ENCODE results near the gene C6orf89. TPM values are rescaled to one million over a fixed set of nuclear protein-coding genes. Genes with fewer than 3 reads are reported as not detected.

The C6orf89 gene
- total and polyA plus RNA-seq, 2 of the 13 experiments (the other 11 are each of a cell fraction or from before 2014, with no cell fraction given), result 22.1 to 32.2 TPM

DNA sequence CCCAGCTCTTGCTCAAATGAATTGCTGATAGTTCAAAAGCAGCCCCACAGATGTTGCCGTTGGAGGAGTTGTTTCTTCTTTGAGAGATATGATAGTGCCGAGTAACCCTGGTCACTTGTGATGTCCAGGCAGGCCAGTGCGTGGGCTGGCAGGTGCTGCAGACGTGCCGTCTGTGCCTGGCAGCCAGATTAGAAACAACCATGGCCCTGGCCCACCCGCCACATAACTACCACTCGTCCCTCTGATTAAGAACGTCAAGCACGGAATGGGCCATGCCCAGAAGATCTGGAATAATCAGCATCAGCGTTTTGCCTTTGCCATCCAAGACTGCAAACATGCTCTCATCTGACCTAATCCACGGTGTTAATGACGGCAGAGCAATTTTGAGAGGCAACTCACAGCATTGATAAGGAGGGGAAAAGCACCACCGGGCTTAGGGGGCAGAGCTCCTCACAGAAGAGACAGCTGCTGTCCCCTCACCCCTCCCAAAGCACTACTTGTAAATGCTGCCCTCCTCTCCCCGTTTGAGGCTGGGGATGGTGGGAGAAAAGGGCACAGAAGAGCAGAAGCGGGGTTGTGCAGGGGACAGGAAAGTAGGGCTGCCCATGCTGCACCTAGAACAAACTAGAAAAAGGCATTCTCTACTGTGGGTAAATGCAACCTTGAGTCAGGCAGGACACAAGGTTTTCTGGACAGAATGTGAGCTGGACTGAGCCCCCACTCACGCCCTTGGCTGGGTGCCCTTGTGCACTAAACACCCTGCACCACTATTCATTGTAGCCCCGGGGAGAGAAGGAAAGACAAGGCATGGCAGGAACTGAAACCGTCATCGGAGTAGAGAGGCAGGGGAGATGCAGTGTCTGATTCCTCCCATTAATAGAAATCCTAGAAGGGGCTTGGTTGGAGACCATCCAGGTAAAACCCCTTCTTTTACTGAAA lies 41.3 kb upstream of the C6orf89 start:
- in situ Hi-C loops (cut with HindIII; ENCODE audit: extremely low pct_ligation_motif_present, low pct_unique_long_range_greater_than_20kb) (no loop called here), intact Hi-C loops (cut with micrococcal nuclease; ENCODE audit: unreplicated experiment) (no loop called here)
- Histone ChIP-seq H4K20me1 (ENCODE audit: insufficient read depth, low read length) (no peaks in the 10 kb centered on the region), H3K9ac (ENCODE audit: insufficient read depth, low read depth, low read length) (no peak overlapping the region), H3K36me3 (replicated peaks in 1 of 2; ENCODE audit: control insufficient read depth in 1 of 2, insufficient read depth in 2 of 2, low read length in 2 of 2) (no peaks in the 10 kb centered on the region), H3K4me2 (ENCODE audit: low read depth, low read length) (no peak overlapping the region), H3K4me1 (ENCODE audit: insufficient read depth, low read length) (peaks cover 28% of the 10 kb centered on the region), H3K79me2 (ENCODE audit: insufficient read depth, low read length) (no peaks in the 10 kb centered on the region), H3K9me3 (ENCODE audit: low read length) (no peaks in the 10 kb centered on the region), H2AFZ (ENCODE audit: low read length) (no peak overlapping the region), H3K27ac (ENCODE audit: extremely low read length, insufficient read depth, low read length) (no peak overlapping the region), H3K4me3 (replicated peaks in 1 of 3; ENCODE audit: insufficient read depth in 1 of 3, low read depth in 2 of 3, low read length in 3 of 3) (no peak overlapping the region), H3K27me3 (ENCODE audit: control insufficient read depth in 1 of 2, insufficient read depth in 2 of 2, low read length in 2 of 2) (peaks cover 8 to 14% of the 10 kb centered on the region in 2 experiments)
- 62% methylated on average over 19 of the region's 19 CpGs for WGBS (ENCODE audit: low lambda C conversion rate)
- ChIA-PET CTCF (ENCODE audit: low intra/inter-chr PET ratio, low total read pairs) (no interaction called here), POLR2A (no interaction called here)
- FAIRE-seq (no peak), DNase-seq (ENCODE audit: low spot score) (no peak), ATAC-seq (no peak)
- no peak for TF ChIP-seq SP2 (CRISPR knock-in tag; IDR thresholded peaks at IDR 0.05)
- no peak for TF ChIP-seq ADNP (CRISPR knock-in tag; IDR thresholded peaks at IDR 0.05)
- TF ChIP-seq ZNF713 (CRISPR knock-in tag; IDR thresholded peaks at IDR 0.05), result no peak
- TF ChIP-seq ZNF503 (CRISPR knock-in tag; IDR thresholded peaks at IDR 0.05), result no peak
- TF ChIP-seq, protein P1, sequence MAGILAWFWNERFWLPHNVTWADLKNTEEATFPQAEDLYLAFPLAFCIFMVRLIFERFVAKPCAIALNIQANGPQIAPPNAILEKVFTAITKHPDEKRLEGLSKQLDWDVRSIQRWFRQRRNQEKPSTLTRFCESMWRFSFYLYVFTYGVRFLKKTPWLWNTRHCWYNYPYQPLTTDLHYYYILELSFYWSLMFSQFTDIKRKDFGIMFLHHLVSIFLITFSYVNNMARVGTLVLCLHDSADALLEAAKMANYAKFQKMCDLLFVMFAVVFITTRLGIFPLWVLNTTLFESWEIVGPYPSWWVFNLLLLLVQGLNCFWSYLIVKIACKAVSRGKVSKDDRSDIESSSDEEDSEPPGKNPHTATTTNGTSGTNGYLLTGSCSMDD (CRISPR knock-in tag; IDR thresholded peaks at IDR 0.05), result no peak
- no peak for TF ChIP-seq PHF21A (CRISPR knock-in tag; IDR thresholded peaks at IDR 0.05)
- no TSS peak for BruUV-seq (replicated peaks)

Data from HepG2 (cell line).